ENCODE results near the gene MTMR2. TPM values are rescaled to one million over a fixed set of nuclear protein-coding genes. Genes with fewer than 3 reads are reported as not detected.

MTMR2 gene
- polyA plus RNA-seq, 1 donor from 2014 or later, result 30.9 TPM

DNA sequence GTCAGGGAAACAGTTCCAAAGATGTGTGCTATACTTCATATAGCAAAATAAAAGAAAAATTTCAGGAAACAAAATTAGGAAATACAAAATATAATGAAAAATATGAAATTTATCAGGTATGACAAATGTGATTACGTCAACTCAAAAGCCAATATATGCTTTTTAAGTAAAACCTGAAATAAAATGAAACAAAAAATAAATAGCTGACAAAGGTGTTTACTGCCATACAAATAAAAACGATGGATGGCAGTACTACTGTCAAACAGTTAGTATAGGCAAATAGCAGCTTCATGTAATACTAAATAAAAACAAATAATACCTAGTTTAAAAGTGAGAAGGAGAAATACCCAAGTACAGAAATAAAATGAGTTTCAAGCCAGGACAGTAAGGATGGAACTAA is 119.9 kb downstream of the MTMR2 start:
- H3K9me3 ChIP-seq (ENCODE audit: low read length), result peaks cover 4% of the 10 kb centered on the region
- no peaks in the 10 kb centered on the region for H3K9me2 ChIP-seq (ENCODE audit: insufficient read depth, low read length)
- H4K20me1 ChIP-seq (ENCODE audit: insufficient read depth), result no peaks in the 10 kb centered on the region
- no peak overlapping the region for H3K4me3 ChIP-seq (ENCODE audit: low read length)
- peaks cover 4% of the 10 kb centered on the region for H3K79me2 ChIP-seq (replicated peaks; ENCODE audit: insufficient read depth, low read length)
- no peak overlapping the region for H3K4me2 ChIP-seq (ENCODE audit: low read length)
- no peak overlapping the region for H3K27ac ChIP-seq (ENCODE audit: low read length)
- TF ChIP-seq EZH2 (IDR thresholded peaks at IDR 0.05; ENCODE audit: borderline replicate concordance, insufficient read depth, low read length, poor library complexity, severe bottlenecking) (no peak), POLR2AphosphoS5 (IDR thresholded peaks at IDR 0.05) (no peak), TAF1 (IDR thresholded peaks at IDR 0.05; ENCODE audit: low read depth) (no peak), EP300 (conservative IDR thresholded peaks at IDR 0.05; ENCODE audit: poor library complexity, severe bottlenecking) (no peak), REST (IDR thresholded peaks at IDR 0.05; ENCODE audit: borderline replicate concordance) (no peak), RAD21 (conservative IDR thresholded peaks at IDR 0.05) (no peak), MXI1 (conservative IDR thresholded peaks at IDR 0.05; ENCODE audit: poor library complexity, severe bottlenecking) (no peak), SMC3 (conservative IDR thresholded peaks at IDR 0.05; ENCODE audit: poor library complexity) (no peak)
- TF ChIP-seq, protein P1, sequence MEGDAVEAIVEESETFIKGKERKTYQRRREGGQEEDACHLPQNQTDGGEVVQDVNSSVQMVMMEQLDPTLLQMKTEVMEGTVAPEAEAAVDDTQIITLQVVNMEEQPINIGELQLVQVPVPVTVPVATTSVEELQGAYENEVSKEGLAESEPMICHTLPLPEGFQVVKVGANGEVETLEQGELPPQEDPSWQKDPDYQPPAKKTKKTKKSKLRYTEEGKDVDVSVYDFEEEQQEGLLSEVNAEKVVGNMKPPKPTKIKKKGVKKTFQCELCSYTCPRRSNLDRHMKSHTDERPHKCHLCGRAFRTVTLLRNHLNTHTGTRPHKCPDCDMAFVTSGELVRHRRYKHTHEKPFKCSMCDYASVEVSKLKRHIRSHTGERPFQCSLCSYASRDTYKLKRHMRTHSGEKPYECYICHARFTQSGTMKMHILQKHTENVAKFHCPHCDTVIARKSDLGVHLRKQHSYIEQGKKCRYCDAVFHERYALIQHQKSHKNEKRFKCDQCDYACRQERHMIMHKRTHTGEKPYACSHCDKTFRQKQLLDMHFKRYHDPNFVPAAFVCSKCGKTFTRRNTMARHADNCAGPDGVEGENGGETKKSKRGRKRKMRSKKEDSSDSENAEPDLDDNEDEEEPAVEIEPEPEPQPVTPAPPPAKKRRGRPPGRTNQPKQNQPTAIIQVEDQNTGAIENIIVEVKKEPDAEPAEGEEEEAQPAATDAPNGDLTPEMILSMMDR (IDR thresholded peaks at IDR 0.05; ENCODE audit: poor library complexity, severe bottlenecking), result no peak
- H3F3A ChIP-seq (ENCODE audit: insufficient read depth, low read length, poor library complexity, severe bottlenecking), result no peaks in the 10 kb centered on the region
- H2AFZ ChIP-seq (ENCODE audit: low read depth, low read length), result no peak overlapping the region
- H3K36me3 ChIP-seq (ENCODE audit: insufficient read depth, low read length), result peaks cover 13% of the 10 kb centered on the region
- H3K27me3 ChIP-seq (ENCODE audit: insufficient read depth, low read depth, low read length), result no peaks in the 10 kb centered on the region
- no peak overlapping the region for H3K9ac ChIP-seq (ENCODE audit: low read length)

GRCh38 chr11:95802806-95803205 is 121.1 kb downstream of the MTMR2 start:
- Histone ChIP-seq H3K27ac (ENCODE audit: low read length) (no peak overlapping the region), H4K20me1 (ENCODE audit: insufficient read depth) (no peaks in the 10 kb centered on the region), H3K9me3 (ENCODE audit: low read length) (peaks cover 4% of the 10 kb centered on the region), H3K79me2 (replicated peaks; ENCODE audit: insufficient read depth, low read length) (peaks cover 16% of the 10 kb centered on the region), H2AFZ (ENCODE audit: low read depth, low read length) (no peak overlapping the region), H3K36me3 (ENCODE audit: insufficient read depth, low read length) (peaks cover 13% of the 10 kb centered on the region), H3K4me2 (ENCODE audit: low read length) (no peak overlapping the region), H3K9ac (ENCODE audit: low read length) (no peak overlapping the region), H3F3A (ENCODE audit: insufficient read depth, low read length, poor library complexity, severe bottlenecking) (no peaks in the 10 kb centered on the region), H3K27me3 (ENCODE audit: insufficient read depth, low read depth, low read length) (no peaks in the 10 kb centered on the region), H3K4me3 (ENCODE audit: low read length) (no peak overlapping the region), H3K9me2 (ENCODE audit: insufficient read depth, low read length) (no peaks in the 10 kb centered on the region)
- no peak for TF ChIP-seq EZH2 (IDR thresholded peaks at IDR 0.05; ENCODE audit: borderline replicate concordance, insufficient read depth, low read length, poor library complexity, severe bottlenecking)
- TF ChIP-seq EP300 (conservative IDR thresholded peaks at IDR 0.05; ENCODE audit: poor library complexity, severe bottlenecking), result no peak
- TF ChIP-seq MXI1 (conservative IDR thresholded peaks at IDR 0.05; ENCODE audit: poor library complexity, severe bottlenecking), result no peak
- TF ChIP-seq, protein P1 (IDR thresholded peaks at IDR 0.05; ENCODE audit: poor library complexity, severe bottlenecking), result no peak
- no peak for TF ChIP-seq POLR2AphosphoS5 (IDR thresholded peaks at IDR 0.05)
- no peak for TF ChIP-seq REST (IDR thresholded peaks at IDR 0.05; ENCODE audit: borderline replicate concordance)
- TF ChIP-seq RAD21 (conservative IDR thresholded peaks at IDR 0.05), result no peak
- TF ChIP-seq SMC3 (conservative IDR thresholded peaks at IDR 0.05; ENCODE audit: poor library complexity), result no peak
- TF ChIP-seq TAF1 (IDR thresholded peaks at IDR 0.05; ENCODE audit: low read depth), result no peak
